GM12873 (cell line): ENCODE data around the gene USH2A.

Experiments used
- CTCF ChIP-seq: IDR thresholded peaks from 2 replicates; pipeline ENCODE4 v1.5.1; 2012; ENCODE audit warnings: low read depth, mild to moderate bottlenecking, moderate library complexity, low read length, control low read depth; ENCODE audit not compliant: insufficient read depth; ENCODE audit errors: missing control alignments

USH2A gene

GRCh38 chr1:216356945-216357344 lies 66.3 kb downstream of the USH2A start:
- no peak for TF ChIP-seq CTCF

GRCh38 chr1:216350186-216350585 lies 73.1 kb downstream of the USH2A start:
- TF ChIP-seq CTCF = no peak

- no peak for TF ChIP-seq CTCF
Observed at GRCh38 chr1:216346526-216346925, 76.7 kb downstream of the USH2A start.

- TF ChIP-seq CTCF = no peak
Observed at GRCh38 chr1:216332462-216332861, 90.8 kb downstream of the USH2A start.

GRCh38 chr1:216332003-216332402 lies 91.2 kb downstream of the USH2A start:
- TF ChIP-seq CTCF = no peak

GRCh38 chr1:216331211-216331610 lies 92.0 kb downstream of the USH2A start:
- TF ChIP-seq CTCF = no peak

GRCh38 chr1:216330262-216330661 lies 93.0 kb downstream of the USH2A start:
- no peak for TF ChIP-seq CTCF
